ENCODE data around the gene NIPAL4.

GRCh38 chr5:157506066-157506590 lies 46.1 kb downstream of the NIPAL4 start:
- TF ChIP-seq POLR2A (IDR thresholded peaks at IDR 0.05): no peak
- TF ChIP-seq, protein P1, sequence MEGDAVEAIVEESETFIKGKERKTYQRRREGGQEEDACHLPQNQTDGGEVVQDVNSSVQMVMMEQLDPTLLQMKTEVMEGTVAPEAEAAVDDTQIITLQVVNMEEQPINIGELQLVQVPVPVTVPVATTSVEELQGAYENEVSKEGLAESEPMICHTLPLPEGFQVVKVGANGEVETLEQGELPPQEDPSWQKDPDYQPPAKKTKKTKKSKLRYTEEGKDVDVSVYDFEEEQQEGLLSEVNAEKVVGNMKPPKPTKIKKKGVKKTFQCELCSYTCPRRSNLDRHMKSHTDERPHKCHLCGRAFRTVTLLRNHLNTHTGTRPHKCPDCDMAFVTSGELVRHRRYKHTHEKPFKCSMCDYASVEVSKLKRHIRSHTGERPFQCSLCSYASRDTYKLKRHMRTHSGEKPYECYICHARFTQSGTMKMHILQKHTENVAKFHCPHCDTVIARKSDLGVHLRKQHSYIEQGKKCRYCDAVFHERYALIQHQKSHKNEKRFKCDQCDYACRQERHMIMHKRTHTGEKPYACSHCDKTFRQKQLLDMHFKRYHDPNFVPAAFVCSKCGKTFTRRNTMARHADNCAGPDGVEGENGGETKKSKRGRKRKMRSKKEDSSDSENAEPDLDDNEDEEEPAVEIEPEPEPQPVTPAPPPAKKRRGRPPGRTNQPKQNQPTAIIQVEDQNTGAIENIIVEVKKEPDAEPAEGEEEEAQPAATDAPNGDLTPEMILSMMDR (IDR thresholded peaks at IDR 0.05): no peak
